Stimulated activated CD8-positive, alpha-beta memory T cell treated with anti-CD3 and anti-CD28 coated beads, Interleukin-7, amount 100 ng/mL, for 1 hour (primary cell): ENCODE results near the gene LAIR1.
"Not testable (repeated sequence)": the region's sequence is repeated elsewhere in the genome, so short reads cannot be mapped to it uniquely, and the experiment has no call there.

ENCODE experiments used
- DNase-seq, 2 donors: peaks; one replicate each; pipeline ENCODE4 v3.0.0-alpha.2; 2020; ENCODE audit warnings: low read depth in 2 of 2

Gene LAIR1

GRCh38 chr19:54341295-54341694, 23.4 kb downstream of the LAIR1 start:
- DNase-seq, result no peak

- no peak for DNase-seq
Measured at GRCh38 chr19:54339646-54340358, 24.9 kb downstream of the LAIR1 start.

- no peak for DNase-seq
Measured at GRCh38 chr19:54338521-54338920, 26.2 kb downstream of the LAIR1 start.

- no peak for DNase-seq
Measured at GRCh38 chr19:54337858-54338230, 26.9 kb downstream of the LAIR1 start.

GRCh38 chr19:54336893-54337857, 27.6 kb downstream of the LAIR1 start:
- DNase-seq, result no peak

- DNase-seq, result no peak
Measured at GRCh38 chr19:54335979-54336892, 28.5 kb downstream of the LAIR1 start.

- no peak for DNase-seq
Measured at GRCh38 chr19:54335164-54335563, 29.6 kb downstream of the LAIR1 start.

GRCh38 chr19:54333586-54334298, 31.0 kb downstream of the LAIR1 start:
- no peak for DNase-seq

- no peak for DNase-seq
Measured at GRCh38 chr19:54332149-54332548, 32.6 kb downstream of the LAIR1 start.

GRCh38 chr19:54331626-54332025, 33.1 kb downstream of the LAIR1 start:
- DNase-seq, result no peak

GRCh38 chr19:54329476-54330165, 35.1 kb downstream of the LAIR1 start:
- DNase-seq, result no peak

- not testable (repeated sequence) for DNase-seq
Measured at GRCh38 chr19:54328781-54329180, 36.0 kb downstream of the LAIR1 start.

GRCh38 chr19:54325631-54326030, 39.1 kb downstream of the LAIR1 start:
- no peak for DNase-seq

GRCh38 chr19:54325194-54325621, 39.5 kb downstream of the LAIR1 start:
- peak; percentile 27 to 29 for DNase-seq

GRCh38 chr19:54324071-54324470, 40.7 kb downstream of the LAIR1 start:
- DNase-seq, result no peak

GRCh38 chr19:54322934-54323333, 41.8 kb downstream of the LAIR1 start:
- DNase-seq, result not testable (repeated sequence)

- not testable (repeated sequence) for DNase-seq
Measured at GRCh38 chr19:54322295-54322694, 42.4 kb downstream of the LAIR1 start.

- no peak for DNase-seq
Measured at GRCh38 chr19:54319892-54320670, 44.6 kb downstream of the LAIR1 start.

GRCh38 chr19:54319049-54319448, 45.7 kb downstream of the LAIR1 start:
- no peak for DNase-seq

GRCh38 chr19:54317965-54318240, 46.8 kb downstream of the LAIR1 start:
- no peak for DNase-seq
